Activated CD8-positive, alpha-beta memory T cell treated with anti-CD3 and anti-CD28 coated beads, Interleukin-2, amount 10 ng/mL, durations not matched to agents 7 days and 5 days (primary cell): Measurements from ENCODE around the gene INAFM2. TPM values are rescaled to one million over a fixed set of nuclear protein-coding genes. Genes with fewer than 3 reads are reported as not detected.

Experiments
- ATAC-seq: fragments of 150-1000 bp; cut with Tn5 transposase; one replicate; pipeline ENCODE4 v1.10.0; 2021; ENCODE audit warnings: moderate library complexity
- CTCF ChIA-PET: fragments of 350-600 bp; sonication (Branson Sonifier 250); formaldehyde crosslinking; loops from one replicate; lab custom pipeline; 2021; ENCODE audit warnings: antibody characterized with exemption; lab: Charles Lee
- DNase-seq: peaks from one replicate; pipeline ENCODE4 v3.0.0-alpha.2; 2020
- H3K27ac Mint-ChIP-seq: one replicate; pipeline ENCODE4 v1.8.0; 2021; ENCODE audit warnings: mild to moderate bottlenecking, mixed read lengths
- H3K27me3 Mint-ChIP-seq: one replicate; pipeline ENCODE4 v1.8.0; 2021; ENCODE audit warnings: mixed read lengths
- H3K36me3 Mint-ChIP-seq: one replicate; pipeline ENCODE4 v1.8.0; 2021; ENCODE audit warnings: mild to moderate bottlenecking, mixed read lengths
- H3K4me1 Mint-ChIP-seq: one replicate; pipeline ENCODE4 v1.8.0; 2021; ENCODE audit warnings: mixed read lengths
- H3K4me3 Mint-ChIP-seq: one replicate; pipeline ENCODE4 v1.8.0; 2021; ENCODE audit warnings: mild to moderate bottlenecking, moderate library complexity, mixed read lengths
- H3K9me3 Mint-ChIP-seq: one replicate; pipeline ENCODE4 v1.8.0; 2022; ENCODE audit warnings: low read depth, mixed read lengths
- total RNA-seq, 2 experiments: library from RNA; stranded (reverse); gene quantifications; one replicate each; pipeline ENCODE4 v1.2.3, GENCODE V29; 2021

Gene INAFM2
- total RNA-seq, 2 experiments from 2014 or later = 4.9 to 10.2 TPM

GRCh38 chr15:40357246-40357645 lies 33.8 kb downstream of the INAFM2 start:
- ATAC-seq = no peak
- Mint-ChIP-seq H3K27me3 (peaks cover 10% of the 10 kb centered on the region), H3K4me3 (no peak overlapping the region), H3K36me3 (no peaks in the 10 kb centered on the region), H3K9me3 (no peaks in the 10 kb centered on the region), H3K4me1 (peaks cover 9% of the 10 kb centered on the region), H3K27ac (no peak overlapping the region)
- no peak for DNase-seq
- CTCF ChIA-PET = interaction anchor here (0.9 to 6.5 kb wide), 10 partner anchors 10 to 322 kb away, joined by 3 to 49 read pairs (median 4); partner anchors contain the start of gene INAFM2

- no peaks in the 10 kb centered on the region for H3K9me3 Mint-ChIP-seq
Observed at GRCh38 chr15:40357723-40358470, 34.4 kb downstream of the INAFM2 start, which contains the start of gene DISP2. Gene DISP2, plus strand, starts transcription at chr15:40358219. Its CDS starts 103 bp downstream, at chr15:40358322.

GRCh38 chr15:40358471-40359353 lies 35.2 kb downstream of the INAFM2 start:
- Mint-ChIP-seq H3K9me3 (no peaks in the 10 kb centered on the region), H3K4me1 (peaks cover 9% of the 10 kb centered on the region), H3K4me3 (peak overlapping the region; percentile 68), H3K27ac (no peak overlapping the region), H3K36me3 (no peaks in the 10 kb centered on the region), H3K27me3 (peaks cover 10% of the 10 kb centered on the region)
- peak; percentile 58 for ATAC-seq
- peak; percentile 67 for DNase-seq
- CTCF ChIA-PET = interaction anchor here (0.7 to 6.5 kb wide), 9 partner anchors 8 to 84 kb away, joined by 3 to 49 read pairs (median 4); partner anchors contain the start of gene INAFM2

More at GRCh38 chr15:40357723-40358470, 34.4 kb downstream of the INAFM2 start, which contains the start of gene DISP2:
- DNase-seq (peak; percentile 89), ATAC-seq (peak; percentile 93)
- no peak within 1 kb of the TSS for H3K27ac Mint-ChIP-seq
- peaks cover 9% of the 10 kb centered on the region for H3K4me1 Mint-ChIP-seq
- peak within 1 kb of the TSS; percentile 70 for H3K4me3 Mint-ChIP-seq
- H3K27me3 Mint-ChIP-seq = peaks cover 10% of the 10 kb centered on the region
- H3K36me3 Mint-ChIP-seq = no peaks in the 10 kb centered on the region
- CTCF ChIA-PET = interaction anchor here (0.7 to 6.5 kb wide), 13 partner anchors 9 to 322 kb away, joined by 3 to 49 read pairs (median 3); partner anchors contain the start of gene INAFM2

- H3K9me3 Mint-ChIP-seq = no peaks in the 10 kb centered on the region
- no peak for DNase-seq
- CTCF ChIA-PET = interaction anchor here (0.6 to 6.5 kb wide), 4 partner anchors 17 to 81 kb away, joined by 4 to 49 read pairs (median 4); no protein-coding TSS in a partner anchor
Observed at GRCh38 chr15:40360015-40360414, 36.5 kb downstream of the INAFM2 start.

GRCh38 chr15:40361640-40362039 lies 38.1 kb downstream of the INAFM2 start:
- ATAC-seq (no peak), DNase-seq (no peak)
- no peak overlapping the region for H3K27ac Mint-ChIP-seq
- CTCF ChIA-PET = no interaction called here
- no peak overlapping the region for H3K4me3 Mint-ChIP-seq
- no peaks in the 10 kb centered on the region for H3K9me3 Mint-ChIP-seq
- H3K4me1 Mint-ChIP-seq = peaks cover 12% of the 10 kb centered on the region
- no peaks in the 10 kb centered on the region for H3K36me3 Mint-ChIP-seq
- H3K27me3 Mint-ChIP-seq = peaks cover 4% of the 10 kb centered on the region

More at GRCh38 chr15:40360015-40360414, 36.5 kb downstream of the INAFM2 start:
- ATAC-seq = no peak
- Mint-ChIP-seq H3K36me3 (no peaks in the 10 kb centered on the region), H3K27ac (no peak overlapping the region), H3K4me3 (no peak overlapping the region), H3K4me1 (peaks cover 9% of the 10 kb centered on the region), H3K27me3 (peaks cover 9% of the 10 kb centered on the region)

- no peaks in the 10 kb centered on the region for H3K36me3 Mint-ChIP-seq
- no peak overlapping the region for H3K4me3 Mint-ChIP-seq
- CTCF ChIA-PET = interaction anchor here (0.7 to 12.5 kb wide), 6 partner anchors 20 to 743 kb away, joined by 3 to 138 read pairs (median 3); no protein-coding TSS in a partner anchor
- no peaks in the 10 kb centered on the region for H3K9me3 Mint-ChIP-seq
- H3K4me1 Mint-ChIP-seq = peaks cover 21% of the 10 kb centered on the region
- DNase-seq (no peak), ATAC-seq (no peak)
- no peaks in the 10 kb centered on the region for H3K27me3 Mint-ChIP-seq
- no peak overlapping the region for H3K27ac Mint-ChIP-seq
Observed at GRCh38 chr15:40363611-40364010, 40.1 kb downstream of the INAFM2 start.

- H3K36me3 Mint-ChIP-seq = no peaks in the 10 kb centered on the region
Observed at GRCh38 chr15:40364251-40364650, 40.8 kb downstream of the INAFM2 start.

GRCh38 chr15:40365016-40365415 lies 41.5 kb downstream of the INAFM2 start:
- Mint-ChIP-seq H3K4me3 (no peak overlapping the region), H3K36me3 (no peaks in the 10 kb centered on the region), H3K27ac (no peak overlapping the region), H3K27me3 (no peaks in the 10 kb centered on the region), H3K9me3 (no peaks in the 10 kb centered on the region), H3K4me1 (peaks cover 14% of the 10 kb centered on the region)
- ATAC-seq = no peak
- CTCF ChIA-PET = interaction anchor here (1.2 to 12.5 kb wide), 6 partner anchors 9 to 56 kb away, joined by 3 to 138 read pairs (median 37); partner anchors contain the start of gene DISP2
- no peak for DNase-seq

More at GRCh38 chr15:40364251-40364650, 40.8 kb downstream of the INAFM2 start:
- DNase-seq = no peak
- Mint-ChIP-seq H3K4me3 (no peak overlapping the region), H3K27ac (no peak overlapping the region), H3K9me3 (no peaks in the 10 kb centered on the region), H3K4me1 (peaks cover 15% of the 10 kb centered on the region), H3K27me3 (no peaks in the 10 kb centered on the region)
- CTCF ChIA-PET = interaction anchor here (0.7 to 12.5 kb wide), 6 partner anchors 21 to 63 kb away, joined by 3 to 138 read pairs (median 3); no protein-coding TSS in a partner anchor
- ATAC-seq = no peak

- ATAC-seq (no peak), DNase-seq (no peak)
- peaks cover 14% of the 10 kb centered on the region for H3K4me1 Mint-ChIP-seq
- H3K27ac Mint-ChIP-seq = no peak overlapping the region
- H3K4me3 Mint-ChIP-seq = no peak overlapping the region
- no peaks in the 10 kb centered on the region for H3K36me3 Mint-ChIP-seq
- H3K9me3 Mint-ChIP-seq = no peaks in the 10 kb centered on the region
- peaks cover 3% of the 10 kb centered on the region for H3K27me3 Mint-ChIP-seq
- CTCF ChIA-PET = interaction anchor here (0.9 to 12.5 kb wide), 8 partner anchors 10 to 91 kb away, joined by 3 to 138 read pairs (median 37); partner anchors contain the start of genes DISP2, IVD and KNSTRN
Observed at GRCh38 chr15:40365624-40366456, 42.3 kb downstream of the INAFM2 start.

GRCh38 chr15:40366457-40367370 lies 43.2 kb downstream of the INAFM2 start:
- CTCF ChIA-PET = interaction anchor here (0.7 to 12.5 kb wide), 17 partner anchors 11 to 140 kb away, joined by 3 to 138 read pairs (median 3); partner anchors contain the start of genes DISP2, IVD and KNSTRN
- H3K36me3 Mint-ChIP-seq = no peaks in the 10 kb centered on the region
- DNase-seq = no peak
- H3K27me3 Mint-ChIP-seq = peaks cover 11% of the 10 kb centered on the region
- H3K27ac Mint-ChIP-seq = no peak overlapping the region
- no peak for ATAC-seq
- peaks cover 14% of the 10 kb centered on the region for H3K4me1 Mint-ChIP-seq
- H3K4me3 Mint-ChIP-seq = peak overlapping the region; percentile 76
- no peaks in the 10 kb centered on the region for H3K9me3 Mint-ChIP-seq

- Mint-ChIP-seq H3K4me3 (peak overlapping the region; percentile 76), H3K4me1 (peaks cover 14% of the 10 kb centered on the region), H3K27me3 (peaks cover 15% of the 10 kb centered on the region), H3K27ac (peak overlapping the region; percentile 71), H3K9me3 (no peaks in the 10 kb centered on the region), H3K36me3 (no peaks in the 10 kb centered on the region)
- ATAC-seq = no peak
- CTCF ChIA-PET = interaction anchor here (0.7 to 12.5 kb wide), 18 partner anchors 11 to 205 kb away, joined by 3 to 138 read pairs (median 4); partner anchors contain the start of genes DISP2, INAFM2, IVD and KNSTRN
- no peak for DNase-seq
Observed at GRCh38 chr15:40367371-40367685, 43.8 kb downstream of the INAFM2 start.
